HEK293 (cell line): Measurements from ENCODE around the gene NEUROG2.

Source experiments
- KLF8 ChIP-seq: fragments of 450-650 bp; formaldehyde crosslinking; IDR thresholded peaks from 2 replicates; pipeline ENCODE4 v1.5.1; 2016; ENCODE audit warnings: missing biosample characterization, missing genetic modification characterization
- ZIC2 ChIP-seq: fragments of 450-650 bp; formaldehyde crosslinking; IDR thresholded peaks from 2 replicates; pipeline ENCODE4 v1.5.1; 2016; ENCODE audit warnings: missing biosample characterization, missing genetic modification characterization
- ZNF10 ChIP-seq: fragments of 450-650 bp; formaldehyde crosslinking; IDR thresholded peaks from 2 replicates; pipeline ENCODE4 v1.5.1; 2017; ENCODE audit warnings: missing biosample characterization, missing genetic modification characterization
- ZNF155 ChIP-seq: fragments of 450-650 bp; formaldehyde crosslinking; IDR thresholded peaks from 2 replicates; pipeline ENCODE4 v1.5.1; 2016; ENCODE audit warnings: missing biosample characterization, missing genetic modification characterization
- ZNF157 ChIP-seq: fragments of 450-650 bp; formaldehyde crosslinking; IDR thresholded peaks from 2 replicates; pipeline ENCODE4 v1.5.1; 2016; ENCODE audit warnings: missing biosample characterization, missing genetic modification characterization
- ZNF18 ChIP-seq: fragments of 450-650 bp; formaldehyde crosslinking; IDR thresholded peaks from 2 replicates; pipeline ENCODE4 v1.5.1; 2016; ENCODE audit warnings: missing biosample characterization, missing genetic modification characterization
- ZNF214 ChIP-seq: fragments of 450-650 bp; formaldehyde crosslinking; IDR thresholded peaks from 2 replicates; pipeline ENCODE4 v1.5.1; 2017; ENCODE audit warnings: missing biosample characterization, mild to moderate bottlenecking, missing genetic modification characterization, borderline replicate concordance
- ZNF221 ChIP-seq: fragments of 450-650 bp; formaldehyde crosslinking; IDR thresholded peaks from 2 replicates; pipeline ENCODE4 v1.5.1; 2017; ENCODE audit warnings: missing biosample characterization, missing genetic modification characterization, borderline replicate concordance
- ZNF37A ChIP-seq: fragments of 450-650 bp; IDR thresholded peaks from 2 replicates; pipeline ENCODE4 v1.5.1; 2018; ENCODE audit warnings: missing biosample characterization, missing genetic modification characterization
- ZNF391 ChIP-seq: fragments of 450-650 bp; formaldehyde crosslinking; IDR thresholded peaks from 2 replicates; pipeline ENCODE4 v1.5.1; 2016; ENCODE audit warnings: low read depth, missing biosample characterization, missing genetic modification characterization, borderline replicate concordance
- ZNF510 ChIP-seq: fragments of 450-650 bp; formaldehyde crosslinking; IDR thresholded peaks from 2 replicates; pipeline ENCODE4 v1.5.1; 2018; ENCODE audit warnings: mild to moderate bottlenecking, missing genetic modification characterization, missing biosample characterization; ENCODE audit not compliant: insufficient replicate concordance
- ZNF521 ChIP-seq: fragments of 450-650 bp; formaldehyde crosslinking; IDR thresholded peaks from 2 replicates; pipeline ENCODE4 v1.5.1; 2017; ENCODE audit warnings: missing biosample characterization, mild to moderate bottlenecking, missing genetic modification characterization
- ZNF544 ChIP-seq: fragments of 450-650 bp; formaldehyde crosslinking; IDR thresholded peaks from 2 replicates; pipeline ENCODE4 v1.5.0; 2017; ENCODE audit warnings: missing biosample characterization, missing genetic modification characterization
- ZNF548 ChIP-seq: fragments of 450-650 bp; formaldehyde crosslinking; IDR thresholded peaks from 2 replicates; pipeline ENCODE4 v1.5.1; 2016; ENCODE audit warnings: missing biosample characterization, missing genetic modification characterization
- ZNF560 ChIP-seq: fragments of 450-650 bp; formaldehyde crosslinking; IDR thresholded peaks from 2 replicates; pipeline ENCODE4 v1.5.1; 2017; ENCODE audit warnings: missing biosample characterization, missing genetic modification characterization, borderline replicate concordance
- ZNF571 ChIP-seq: fragments of 450-650 bp; formaldehyde crosslinking; IDR thresholded peaks from 2 replicates; pipeline ENCODE4 v1.5.0; 2017; ENCODE audit warnings: missing biosample characterization, missing genetic modification characterization
- ZNF600 ChIP-seq: fragments of 450-650 bp; formaldehyde crosslinking; IDR thresholded peaks from 2 replicates; pipeline ENCODE4 v1.5.1; 2016; ENCODE audit warnings: missing biosample characterization, missing genetic modification characterization
- ZNF624 ChIP-seq: fragments of 450-650 bp; formaldehyde crosslinking; IDR thresholded peaks from 2 replicates; pipeline ENCODE4 v1.5.1; 2017; ENCODE audit warnings: missing biosample characterization, missing genetic modification characterization
- ZNF629 ChIP-seq: fragments of 450-650 bp; formaldehyde crosslinking; IDR thresholded peaks from 2 replicates; pipeline ENCODE4 v1.5.1; 2017; ENCODE audit warnings: missing biosample characterization, missing genetic modification characterization
- ZNF677 ChIP-seq: fragments of 450-650 bp; IDR thresholded peaks from 2 replicates; pipeline ENCODE4 v1.5.0; 2018; ENCODE audit warnings: missing biosample characterization, mild to moderate bottlenecking, missing genetic modification characterization, moderate library complexity
- ZNF704 ChIP-seq: fragments of 450-650 bp; formaldehyde crosslinking; IDR thresholded peaks from 2 replicates; pipeline ENCODE4 v1.5.1; 2016; ENCODE audit warnings: missing biosample characterization, missing genetic modification characterization
- ZNF76 ChIP-seq: fragments of 450-650 bp; formaldehyde crosslinking; IDR thresholded peaks from 2 replicates; pipeline ENCODE4; 2016; ENCODE audit warnings: low read depth, missing biosample characterization, missing genetic modification characterization, borderline replicate concordance
- ZSCAN18 ChIP-seq: fragments of 450-650 bp; formaldehyde crosslinking; IDR thresholded peaks from 2 replicates; pipeline ENCODE4 v1.5.1; 2016; ENCODE audit warnings: missing biosample characterization, missing genetic modification characterization
- TF ChIP-seq, protein P1 (sequence below): fragments of 450-650 bp; formaldehyde crosslinking; IDR thresholded peaks from 2 replicates; pipeline ENCODE4 v1.5.1; 2016; ENCODE audit warnings: missing biosample characterization, missing genetic modification characterization, borderline replicate concordance
- TF ChIP-seq, protein P2 (sequence below): fragments of 450-650 bp; formaldehyde crosslinking; IDR thresholded peaks from 2 replicates; pipeline ENCODE4 v1.5.1; 2016; ENCODE audit warnings: missing biosample characterization, missing genetic modification characterization
- TF ChIP-seq, protein P3 (sequence below): fragments of 450-650 bp; formaldehyde crosslinking; IDR thresholded peaks from 2 replicates; pipeline ENCODE4 v1.5.1; 2016; ENCODE audit warnings: missing biosample characterization, missing genetic modification characterization

Gene NEUROG2

DNA sequence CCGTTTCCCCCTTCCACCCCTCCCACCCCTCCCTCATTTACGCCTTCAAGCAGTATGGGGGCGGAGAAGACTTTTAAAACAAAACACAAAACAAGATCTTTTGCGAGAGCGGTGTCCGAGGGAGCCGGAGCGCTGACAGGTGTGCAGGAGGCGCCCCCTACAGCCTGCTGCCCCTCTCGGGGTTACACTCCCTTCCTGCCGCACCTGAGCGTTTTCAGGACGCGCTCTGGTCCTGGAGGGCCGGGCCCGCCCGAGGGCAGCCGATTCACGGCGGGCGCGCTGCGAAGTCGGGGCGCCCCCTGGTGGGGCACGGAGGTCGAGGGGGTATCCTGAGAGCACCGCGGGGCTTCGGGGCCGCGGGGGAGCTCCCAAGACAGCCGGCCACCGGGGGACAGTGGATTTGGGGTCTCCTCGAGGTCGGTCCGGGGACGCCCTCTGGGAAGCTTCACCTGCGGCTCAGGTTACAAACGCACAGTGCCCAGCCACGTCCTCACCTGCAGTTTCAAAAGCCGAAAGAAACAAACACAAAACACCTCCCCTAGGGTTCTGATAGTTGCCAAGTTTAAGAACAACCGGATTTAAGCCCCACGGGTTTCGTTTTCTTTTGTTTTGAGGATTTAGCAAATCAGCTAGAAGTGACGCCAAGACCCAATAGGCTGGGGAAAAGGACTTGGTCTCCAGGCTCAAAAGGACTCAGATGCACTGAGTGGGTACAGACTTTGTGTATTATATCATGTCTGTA is 8.0 kb upstream of the NEUROG2 start (continued):
- TF ChIP-seq ZNF391 (tag by site-specific recombination) = no peak
- TF ChIP-seq ZNF600 (tag by site-specific recombination) = no peak
- peak; percentile 45 for TF ChIP-seq ZIC2 (tag by site-specific recombination)
- TF ChIP-seq ZNF544 (tag by site-specific recombination) = no peak
- no peak for TF ChIP-seq ZNF624 (tag by site-specific recombination)
- TF ChIP-seq ZNF510 = no peak
- no peak for TF ChIP-seq ZNF677 (tag by site-specific recombination)
- no peak for TF ChIP-seq ZNF548 (tag by site-specific recombination)
- TF ChIP-seq ZNF157 (tag by site-specific recombination) = no peak
- TF ChIP-seq ZNF221 (tag by site-specific recombination) = no peak
- TF ChIP-seq, protein P1, sequence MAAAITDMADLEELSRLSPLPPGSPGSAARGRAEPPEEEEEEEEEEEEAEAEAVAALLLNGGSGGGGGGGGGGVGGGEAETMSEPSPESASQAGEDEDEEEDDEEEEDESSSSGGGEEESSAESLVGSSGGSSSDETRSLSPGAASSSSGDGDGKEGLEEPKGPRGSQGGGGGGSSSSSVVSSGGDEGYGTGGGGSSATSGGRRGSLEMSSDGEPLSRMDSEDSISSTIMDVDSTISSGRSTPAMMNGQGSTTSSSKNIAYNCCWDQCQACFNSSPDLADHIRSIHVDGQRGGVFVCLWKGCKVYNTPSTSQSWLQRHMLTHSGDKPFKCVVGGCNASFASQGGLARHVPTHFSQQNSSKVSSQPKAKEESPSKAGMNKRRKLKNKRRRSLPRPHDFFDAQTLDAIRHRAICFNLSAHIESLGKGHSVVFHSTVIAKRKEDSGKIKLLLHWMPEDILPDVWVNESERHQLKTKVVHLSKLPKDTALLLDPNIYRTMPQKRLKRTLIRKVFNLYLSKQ (tag by site-specific recombination) = no peak
- TF ChIP-seq ZNF10 (tag by site-specific recombination) = no peak
- TF ChIP-seq, protein P2, sequence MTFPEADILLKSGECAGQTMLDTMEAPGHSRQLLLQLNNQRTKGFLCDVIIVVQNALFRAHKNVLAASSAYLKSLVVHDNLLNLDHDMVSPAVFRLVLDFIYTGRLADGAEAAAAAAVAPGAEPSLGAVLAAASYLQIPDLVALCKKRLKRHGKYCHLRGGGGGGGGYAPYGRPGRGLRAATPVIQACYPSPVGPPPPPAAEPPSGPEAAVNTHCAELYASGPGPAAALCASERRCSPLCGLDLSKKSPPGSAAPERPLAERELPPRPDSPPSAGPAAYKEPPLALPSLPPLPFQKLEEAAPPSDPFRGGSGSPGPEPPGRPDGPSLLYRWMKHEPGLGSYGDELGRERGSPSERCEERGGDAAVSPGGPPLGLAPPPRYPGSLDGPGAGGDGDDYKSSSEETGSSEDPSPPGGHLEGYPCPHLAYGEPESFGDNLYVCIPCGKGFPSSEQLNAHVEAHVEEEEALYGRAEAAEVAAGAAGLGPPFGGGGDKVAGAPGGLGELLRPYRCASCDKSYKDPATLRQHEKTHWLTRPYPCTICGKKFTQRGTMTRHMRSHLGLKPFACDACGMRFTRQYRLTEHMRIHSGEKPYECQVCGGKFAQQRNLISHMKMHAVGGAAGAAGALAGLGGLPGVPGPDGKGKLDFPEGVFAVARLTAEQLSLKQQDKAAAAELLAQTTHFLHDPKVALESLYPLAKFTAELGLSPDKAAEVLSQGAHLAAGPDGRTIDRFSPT (tag by site-specific recombination) = no peak
- no peak for TF ChIP-seq ZNF214 (tag by site-specific recombination)
- no peak for TF ChIP-seq ZNF76 (tag by site-specific recombination)
- TF ChIP-seq ZNF18 (tag by site-specific recombination) = no peak
- no peak for TF ChIP-seq KLF8 (tag by site-specific recombination)
- no peak for TF ChIP-seq ZNF704 (tag by site-specific recombination)
- TF ChIP-seq, protein P3, sequence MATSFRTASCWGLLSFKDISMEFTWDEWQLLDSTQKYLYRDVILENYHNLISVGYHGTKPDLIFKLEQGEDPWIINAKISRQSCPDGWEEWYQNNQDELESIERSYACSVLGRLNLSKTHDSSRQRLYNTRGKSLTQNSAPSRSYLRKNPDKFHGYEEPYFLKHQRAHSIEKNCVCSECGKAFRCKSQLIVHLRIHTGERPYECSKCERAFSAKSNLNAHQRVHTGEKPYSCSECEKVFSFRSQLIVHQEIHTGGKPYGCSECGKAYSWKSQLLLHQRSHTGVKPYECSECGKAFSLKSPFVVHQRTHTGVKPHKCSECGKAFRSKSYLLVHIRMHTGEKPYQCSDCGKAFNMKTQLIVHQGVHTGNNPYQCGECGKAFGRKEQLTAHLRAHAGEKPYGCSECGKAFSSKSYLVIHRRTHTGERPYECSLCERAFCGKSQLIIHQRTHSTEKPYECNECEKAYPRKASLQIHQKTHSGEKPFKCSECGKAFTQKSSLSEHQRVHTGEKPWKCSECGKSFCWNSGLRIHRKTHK (tag by site-specific recombination) = no peak
- no peak for TF ChIP-seq ZNF629 (tag by site-specific recombination)
- TF ChIP-seq ZNF560 = no peak
- TF ChIP-seq ZNF521 (tag by site-specific recombination) = no peak
- TF ChIP-seq ZNF155 (tag by site-specific recombination) = no peak
- TF ChIP-seq ZNF37A (tag by site-specific recombination) = no peak
- TF ChIP-seq ZSCAN18 (tag by site-specific recombination) = no peak
- TF ChIP-seq ZNF571 (tag by site-specific recombination) = no peak
